ENCODE data around the gene FBXW7. TPM values are rescaled to one million over a fixed set of nuclear protein-coding genes. Genes with fewer than 3 reads are reported as not detected.

The FBXW7 gene
- total RNA-seq, 1 donor from 2014 or later = 21.0 TPM

DNA sequence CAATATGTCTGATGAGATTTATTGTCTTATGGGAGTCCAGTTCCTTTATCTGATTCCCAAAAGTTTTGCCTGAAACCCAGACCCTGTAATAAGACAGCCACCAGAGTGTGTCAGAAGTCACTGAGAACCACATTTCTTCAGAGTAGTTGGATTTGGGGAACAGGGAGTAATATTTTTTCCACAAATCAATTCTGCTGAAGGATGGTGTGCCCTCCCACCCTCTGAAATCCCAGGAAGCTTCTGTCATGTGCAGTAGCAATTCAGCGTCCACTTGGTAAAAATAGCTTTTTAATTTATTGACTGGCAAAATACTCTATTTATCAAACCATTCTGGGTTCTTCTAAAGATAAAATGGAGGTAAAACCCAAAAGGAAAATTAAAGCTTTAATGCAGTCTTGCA lies 229.4 kb downstream of the FBXW7 start:
- Mint-ChIP-seq H3K4me3 (ENCODE audit: unreplicated experiment) (no peak overlapping the region), H3K9me3 (ENCODE audit: unreplicated experiment) (no peaks in the 10 kb centered on the region), H3K27me3 (ENCODE audit: unreplicated experiment) (peaks cover 63% of the 10 kb centered on the region), H3K36me3 (ENCODE audit: unreplicated experiment) (no peaks in the 10 kb centered on the region), H3K4me1 (ENCODE audit: unreplicated experiment) (peaks cover 21% of the 10 kb centered on the region), H3K27ac (ENCODE audit: unreplicated experiment) (no peak overlapping the region)
- TF ChIP-seq, protein P1, sequence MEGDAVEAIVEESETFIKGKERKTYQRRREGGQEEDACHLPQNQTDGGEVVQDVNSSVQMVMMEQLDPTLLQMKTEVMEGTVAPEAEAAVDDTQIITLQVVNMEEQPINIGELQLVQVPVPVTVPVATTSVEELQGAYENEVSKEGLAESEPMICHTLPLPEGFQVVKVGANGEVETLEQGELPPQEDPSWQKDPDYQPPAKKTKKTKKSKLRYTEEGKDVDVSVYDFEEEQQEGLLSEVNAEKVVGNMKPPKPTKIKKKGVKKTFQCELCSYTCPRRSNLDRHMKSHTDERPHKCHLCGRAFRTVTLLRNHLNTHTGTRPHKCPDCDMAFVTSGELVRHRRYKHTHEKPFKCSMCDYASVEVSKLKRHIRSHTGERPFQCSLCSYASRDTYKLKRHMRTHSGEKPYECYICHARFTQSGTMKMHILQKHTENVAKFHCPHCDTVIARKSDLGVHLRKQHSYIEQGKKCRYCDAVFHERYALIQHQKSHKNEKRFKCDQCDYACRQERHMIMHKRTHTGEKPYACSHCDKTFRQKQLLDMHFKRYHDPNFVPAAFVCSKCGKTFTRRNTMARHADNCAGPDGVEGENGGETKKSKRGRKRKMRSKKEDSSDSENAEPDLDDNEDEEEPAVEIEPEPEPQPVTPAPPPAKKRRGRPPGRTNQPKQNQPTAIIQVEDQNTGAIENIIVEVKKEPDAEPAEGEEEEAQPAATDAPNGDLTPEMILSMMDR (IDR thresholded peaks at IDR 0.05) = no peak
- DNase-seq (ENCODE audit: extremely low spot score, unreplicated experiment) = no peak

DNA sequence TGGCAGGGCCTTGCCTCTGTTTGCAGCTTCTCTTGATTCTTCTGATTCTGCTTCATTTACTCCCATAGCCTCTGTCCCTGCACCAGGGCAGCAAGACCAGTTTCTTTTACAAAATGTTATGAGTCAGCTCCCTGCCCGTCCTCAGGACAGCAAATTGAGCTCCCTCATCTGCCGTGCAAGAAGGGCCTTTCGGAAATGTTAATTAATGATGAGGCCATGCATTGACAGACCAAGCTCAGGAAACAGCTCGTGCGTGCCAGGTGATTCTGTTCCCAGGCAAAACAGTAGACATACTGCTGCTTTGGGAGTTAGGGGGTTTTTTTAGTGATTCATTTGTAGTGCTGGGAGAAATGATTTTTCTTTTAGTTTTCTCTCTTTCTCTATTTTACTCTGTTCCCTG lies 231.7 kb downstream of the FBXW7 start:
- Mint-ChIP-seq H3K4me3 (ENCODE audit: unreplicated experiment) (no peak overlapping the region), H3K4me1 (ENCODE audit: unreplicated experiment) (peaks cover 4% of the 10 kb centered on the region), H3K36me3 (ENCODE audit: unreplicated experiment) (no peaks in the 10 kb centered on the region), H3K9me3 (ENCODE audit: unreplicated experiment) (no peaks in the 10 kb centered on the region), H3K27ac (ENCODE audit: unreplicated experiment) (no peak overlapping the region), H3K27me3 (ENCODE audit: unreplicated experiment) (peaks cover 76% of the 10 kb centered on the region)
- TF ChIP-seq, protein P1 (IDR thresholded peaks at IDR 0.05) = no peak
- DNase-seq (ENCODE audit: extremely low spot score, unreplicated experiment) = no peak

DNA sequence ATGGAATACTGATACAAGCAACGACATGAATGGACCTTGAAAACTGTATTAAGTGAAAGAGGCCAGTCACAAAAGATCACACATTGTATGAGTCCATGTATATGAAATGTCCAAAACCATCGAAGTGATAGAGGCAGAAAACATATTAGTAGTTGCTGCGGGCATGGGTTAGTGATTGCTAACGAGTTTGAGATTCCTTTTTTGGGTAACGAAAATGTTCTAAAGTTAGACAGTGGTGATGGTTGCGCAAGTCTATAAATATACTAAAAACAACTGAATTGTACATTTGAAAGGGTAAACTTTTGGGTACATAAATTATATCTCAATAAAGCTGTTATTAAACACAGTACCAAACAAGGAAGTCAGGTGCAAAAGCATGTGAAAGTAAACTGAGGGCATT lies 234.5 kb downstream of the FBXW7 start:
- peaks cover 3% of the 10 kb centered on the region for H3K36me3 Mint-ChIP-seq (ENCODE audit: unreplicated experiment)
- peaks cover 2% of the 10 kb centered on the region for H3K4me1 Mint-ChIP-seq (ENCODE audit: unreplicated experiment)
- H3K9me3 Mint-ChIP-seq (ENCODE audit: unreplicated experiment) = no peaks in the 10 kb centered on the region
- TF ChIP-seq, protein P1 (IDR thresholded peaks at IDR 0.05) = no peak
- DNase-seq (ENCODE audit: extremely low spot score, unreplicated experiment) = no peak
- peaks cover 74% of the 10 kb centered on the region for H3K27me3 Mint-ChIP-seq (ENCODE audit: unreplicated experiment)
- no peak overlapping the region for H3K4me3 Mint-ChIP-seq (ENCODE audit: unreplicated experiment)
- no peak overlapping the region for H3K27ac Mint-ChIP-seq (ENCODE audit: unreplicated experiment)

DNA sequence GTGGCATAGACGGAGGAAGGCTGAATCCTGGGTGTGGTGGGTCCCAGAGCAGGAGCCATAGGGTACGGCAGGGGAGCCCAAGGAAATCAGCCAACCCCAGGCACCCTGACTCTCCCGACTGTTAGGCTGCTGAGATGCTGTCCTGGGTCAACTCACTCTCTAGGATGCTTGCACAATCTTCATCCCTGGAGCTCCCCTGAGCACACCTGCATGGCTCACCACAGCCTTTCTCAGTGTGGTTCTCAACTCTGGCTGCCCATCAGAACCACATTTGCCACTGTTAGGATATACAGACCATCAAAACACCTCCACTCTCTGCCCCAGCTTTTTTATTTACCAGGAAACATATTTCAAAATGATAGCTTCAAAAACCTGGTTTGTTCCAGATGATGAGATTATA lies 236.3 kb downstream of the FBXW7 start:
- no peak for DNase-seq (ENCODE audit: extremely low spot score, unreplicated experiment)
- H3K9me3 Mint-ChIP-seq (ENCODE audit: unreplicated experiment) = no peaks in the 10 kb centered on the region
- peaks cover 2% of the 10 kb centered on the region for H3K4me1 Mint-ChIP-seq (ENCODE audit: unreplicated experiment)
- peaks cover 68% of the 10 kb centered on the region for H3K27me3 Mint-ChIP-seq (ENCODE audit: unreplicated experiment)
- H3K36me3 Mint-ChIP-seq (ENCODE audit: unreplicated experiment) = peaks cover 3% of the 10 kb centered on the region
- H3K4me3 Mint-ChIP-seq (ENCODE audit: unreplicated experiment) = no peak overlapping the region
- TF ChIP-seq, protein P1 (IDR thresholded peaks at IDR 0.05) = no peak
- no peak overlapping the region for H3K27ac Mint-ChIP-seq (ENCODE audit: unreplicated experiment)

DNA sequence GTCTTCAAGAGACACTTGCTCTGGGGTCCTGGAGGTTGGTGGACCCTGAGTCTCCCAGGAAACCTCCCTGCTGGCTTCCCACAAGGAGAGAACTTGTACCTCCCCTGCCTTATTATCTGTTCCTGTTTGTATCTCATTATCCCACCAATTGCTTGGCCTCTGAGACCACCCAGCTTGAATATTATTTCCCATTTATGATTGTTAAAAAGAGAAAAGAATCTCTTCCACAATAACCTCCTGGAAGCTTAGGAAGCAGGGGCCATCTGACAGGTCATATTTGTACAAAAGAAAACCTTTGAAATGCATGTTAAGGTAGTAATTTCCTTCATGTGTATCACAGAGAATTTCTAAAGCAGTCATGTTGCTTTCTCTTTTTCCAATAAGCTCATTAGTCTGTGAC lies 239.5 kb downstream of the FBXW7 start:
- Mint-ChIP-seq H3K9me3 (ENCODE audit: unreplicated experiment) (no peaks in the 10 kb centered on the region), H3K27ac (ENCODE audit: unreplicated experiment) (no peak overlapping the region), H3K4me3 (ENCODE audit: unreplicated experiment) (no peak overlapping the region), H3K27me3 (ENCODE audit: unreplicated experiment) (peaks cover 68% of the 10 kb centered on the region), H3K36me3 (ENCODE audit: unreplicated experiment) (peaks cover 3% of the 10 kb centered on the region), H3K4me1 (ENCODE audit: unreplicated experiment) (no peaks in the 10 kb centered on the region)
- TF ChIP-seq, protein P1 (IDR thresholded peaks at IDR 0.05) = no peak
- no peak for DNase-seq (ENCODE audit: extremely low spot score, unreplicated experiment)

All from osteocyte (in vitro differentiated cells).